Esophagus muscularis mucosa (tissue), 4 donors: ENCODE data around the gene SWAP70.

Experiments used
- CTCF ChIP-seq, 3 experiments: fragments of 200-600 bp in 2 of 3; fragments of 450-650 bp in 1 of 3; sonication (generic) in 2 of 3; IDR thresholded peaks; one replicate each; pipeline ENCODE4 v1.5.1; 2017 to 2019; ENCODE audit warnings: antibody characterized with exemption in 3 of 3, mild to moderate bottlenecking in 2 of 3, moderate library complexity in 1 of 3
- EP300 ChIP-seq: sonication (generic); formaldehyde crosslinking; IDR thresholded peaks from one replicate; pipeline ENCODE4 v1.6.1; 2017; ENCODE audit warnings: antibody characterized with exemption
- POLR2A ChIP-seq: fragments of 450-650 bp; IDR thresholded peaks from one replicate; pipeline ENCODE4 v1.6.1; 2017; ENCODE audit warnings: antibody characterized with exemption, moderate library complexity, mild to moderate bottlenecking, low read depth
- POLR2AphosphoS5 ChIP-seq, 2 donors: sonication (generic); formaldehyde crosslinking; IDR thresholded peaks; one replicate each; pipeline ENCODE4 v1.6.1; 2017; ENCODE audit warnings: antibody characterized with exemption in 2 of 2

DNA sequence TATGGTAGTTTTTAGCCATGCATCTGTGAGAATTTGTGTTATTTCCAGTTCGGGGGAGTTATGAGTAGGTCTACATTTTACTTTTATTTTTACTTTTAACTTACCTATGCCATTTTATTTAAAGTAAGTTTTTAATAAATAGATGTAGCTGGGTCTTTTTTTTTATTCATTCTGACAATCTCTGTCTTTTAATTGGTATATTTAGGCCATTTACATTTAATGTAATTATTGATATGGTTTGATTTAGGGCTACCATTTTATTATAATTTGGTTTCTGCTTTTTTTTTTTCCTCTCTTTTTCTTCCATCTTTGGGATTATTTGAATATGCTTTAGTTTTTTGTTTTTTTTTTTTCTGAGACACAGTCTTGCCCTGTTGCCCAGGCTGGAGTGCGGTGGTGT is 1.9 kb downstream of the SWAP70 start:
- TF ChIP-seq CTCF (IDR thresholded peaks at IDR 0.05), result no peak
- TF ChIP-seq POLR2A, result no peak
- no peak for TF ChIP-seq EP300
- no peak for TF ChIP-seq POLR2AphosphoS5 (IDR thresholded peaks at IDR 0.05)
